Activated T-cell treated with anti-CD3 and anti-CD28 coated beads, Interleukin-2, amount 50 U/mL, for 1 hour (primary cell): Measurements from ENCODE around the gene PTCH2.
"Not testable (repeated sequence)": the region's sequence is repeated elsewhere in the genome, so short reads cannot be mapped to it uniquely, and the experiment has no call there.

Experiments used
- DNase-seq: peaks from one replicate; pipeline ENCODE4 v3.0.0-alpha.2; 2020

Gene PTCH2

DNA sequence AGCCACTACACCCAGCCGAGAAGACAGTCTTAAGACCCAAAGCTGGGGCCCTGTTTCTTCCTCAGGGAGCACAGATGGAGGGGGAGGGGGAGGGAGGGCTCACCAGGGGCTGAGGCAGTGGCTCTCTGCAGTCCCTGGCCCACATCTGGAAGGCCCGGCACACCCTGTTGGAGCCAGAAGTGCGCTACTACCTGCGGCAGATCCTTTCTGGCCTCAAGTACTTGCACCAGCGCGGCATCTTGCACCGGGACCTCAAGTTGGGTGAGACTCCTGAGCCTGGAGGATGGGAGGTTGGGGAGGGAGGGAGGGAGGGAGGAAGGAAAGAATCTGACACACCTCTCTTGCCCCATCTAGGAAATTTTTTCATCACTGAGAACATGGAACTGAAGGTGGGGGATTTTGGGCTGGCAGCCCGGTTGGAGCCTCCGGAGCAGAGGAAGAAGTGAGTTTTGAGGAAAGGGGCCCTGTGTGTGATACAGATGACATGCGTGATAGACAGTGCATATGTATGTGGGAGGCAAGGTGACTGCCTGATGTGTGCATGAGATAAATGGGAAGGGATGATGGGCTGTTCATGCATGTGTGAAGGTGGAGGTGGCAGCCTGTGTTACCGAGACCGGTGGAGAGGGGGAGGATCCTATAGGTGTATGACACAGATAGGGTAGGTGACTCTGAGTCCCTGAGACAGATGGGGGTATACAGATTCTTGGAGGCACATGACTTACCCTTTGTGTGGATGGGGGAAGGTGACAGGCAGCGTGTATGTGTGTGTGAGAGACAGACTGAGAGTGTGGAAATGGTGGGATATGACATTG, 41.4 kb downstream of the PTCH2 start:
- DNase-seq, result peak; percentile 49

DNA sequence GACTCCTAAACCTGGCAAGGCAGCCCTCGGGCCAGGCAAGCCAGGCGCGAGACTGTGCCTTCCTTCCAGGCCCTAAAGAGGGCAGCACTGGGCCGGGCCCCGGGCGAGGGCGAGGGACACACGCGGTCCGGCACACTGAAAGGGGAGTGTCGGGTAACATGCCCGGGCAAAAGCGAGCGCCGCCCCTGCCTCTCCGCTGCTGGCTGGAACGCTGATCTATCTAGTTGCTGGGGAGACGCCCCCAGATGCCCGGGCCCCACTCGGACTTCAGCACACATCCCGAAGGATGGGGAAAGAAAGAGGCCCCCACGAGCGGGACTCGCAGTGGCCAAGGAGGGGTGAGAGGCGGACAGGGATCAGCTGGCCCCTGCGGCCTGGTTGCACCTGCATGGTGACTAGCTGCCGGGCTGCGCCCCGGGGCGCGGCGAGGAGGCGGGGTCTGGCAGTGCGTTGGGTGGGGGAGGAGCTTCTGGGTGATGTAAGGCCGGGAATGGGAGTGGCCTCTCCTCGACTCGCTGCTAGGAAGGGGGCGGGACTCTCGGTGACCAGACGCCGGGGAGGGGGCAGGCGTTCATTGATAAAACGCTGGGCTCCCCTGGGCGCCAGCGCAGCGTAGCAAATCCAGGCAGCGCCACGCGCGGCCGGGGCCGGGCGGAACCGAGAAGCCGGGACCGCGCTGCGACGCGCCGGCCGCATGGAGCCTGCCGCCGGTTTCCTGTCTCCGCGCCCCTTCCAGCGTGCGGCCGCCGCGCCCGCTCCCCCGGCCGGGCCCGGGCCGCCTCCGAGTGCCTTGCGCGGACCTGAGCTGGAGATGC, 43.1 kb downstream of the PTCH2 start, which contains the start of gene PLK3:
Gene PLK3 (plus strand): TSS at position 608 of the 815 bp plus-strand sequence. CDS start 87 bp downstream, at position 695.
- peak; percentile 97 for DNase-seq

DNA sequence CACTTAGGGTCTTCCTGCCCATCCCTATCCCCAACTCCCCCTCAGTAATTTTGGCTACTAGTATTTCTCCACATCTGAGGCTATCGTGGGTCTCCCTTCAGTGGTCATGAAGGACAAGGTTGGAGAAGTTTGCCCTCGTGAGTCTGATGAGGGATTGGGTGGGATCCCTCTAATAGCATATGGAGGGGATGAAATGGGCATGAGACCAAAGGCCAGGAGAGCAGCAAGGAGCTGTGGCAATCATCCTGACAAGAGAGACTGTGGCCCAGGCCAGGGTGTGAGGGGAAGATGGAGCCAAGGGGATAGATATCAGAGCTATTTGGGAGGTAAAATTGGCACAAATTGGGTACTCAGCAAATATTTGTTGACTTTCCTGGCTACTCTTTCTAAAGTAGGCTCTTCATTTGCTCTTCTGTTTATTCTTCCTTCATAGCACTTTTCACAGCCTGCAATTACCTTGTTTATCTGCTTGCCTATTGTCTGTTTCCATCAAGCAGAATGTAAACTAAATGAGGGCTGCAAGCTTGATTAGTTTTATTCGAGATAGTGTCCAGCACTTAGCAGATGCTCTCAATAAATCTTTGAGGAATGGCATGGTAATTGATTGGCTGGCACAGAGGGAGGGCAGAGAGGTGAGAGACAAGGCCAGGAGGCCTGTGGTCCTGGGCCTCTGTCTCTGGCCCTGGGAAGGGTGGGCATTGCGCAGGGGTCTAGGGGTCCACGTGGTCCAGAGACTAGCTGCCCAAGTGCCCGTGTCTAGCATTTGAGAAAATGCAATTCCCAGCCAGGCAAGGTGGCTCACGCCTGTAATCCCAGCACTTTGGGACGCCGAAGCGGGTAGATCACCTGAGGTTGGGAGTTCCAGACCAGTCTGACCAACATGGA, 44.3 kb downstream of the PTCH2 start:
- DNase-seq, result peak; percentile 20

DNA sequence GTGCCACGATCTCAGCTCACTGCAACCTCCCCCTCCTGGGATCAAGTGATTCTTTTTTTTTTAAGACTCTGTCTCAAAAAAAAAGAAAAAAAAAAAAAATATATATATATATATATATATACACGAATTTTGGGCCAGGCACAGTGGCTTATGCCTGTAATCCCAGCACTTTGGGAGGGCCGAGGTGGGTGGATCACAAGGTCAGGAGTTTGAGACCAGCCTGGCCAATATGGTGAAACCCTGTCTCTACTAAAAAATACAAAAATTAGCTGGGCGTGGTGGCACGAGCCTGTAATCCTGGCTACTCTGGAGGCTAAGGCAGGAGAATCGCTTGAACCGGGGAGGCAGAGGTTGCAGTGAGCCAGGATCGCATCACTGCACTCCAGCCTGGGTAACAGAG, 45.2 kb downstream of the PTCH2 start:
- DNase-seq, result not testable (repeated sequence)

DNA sequence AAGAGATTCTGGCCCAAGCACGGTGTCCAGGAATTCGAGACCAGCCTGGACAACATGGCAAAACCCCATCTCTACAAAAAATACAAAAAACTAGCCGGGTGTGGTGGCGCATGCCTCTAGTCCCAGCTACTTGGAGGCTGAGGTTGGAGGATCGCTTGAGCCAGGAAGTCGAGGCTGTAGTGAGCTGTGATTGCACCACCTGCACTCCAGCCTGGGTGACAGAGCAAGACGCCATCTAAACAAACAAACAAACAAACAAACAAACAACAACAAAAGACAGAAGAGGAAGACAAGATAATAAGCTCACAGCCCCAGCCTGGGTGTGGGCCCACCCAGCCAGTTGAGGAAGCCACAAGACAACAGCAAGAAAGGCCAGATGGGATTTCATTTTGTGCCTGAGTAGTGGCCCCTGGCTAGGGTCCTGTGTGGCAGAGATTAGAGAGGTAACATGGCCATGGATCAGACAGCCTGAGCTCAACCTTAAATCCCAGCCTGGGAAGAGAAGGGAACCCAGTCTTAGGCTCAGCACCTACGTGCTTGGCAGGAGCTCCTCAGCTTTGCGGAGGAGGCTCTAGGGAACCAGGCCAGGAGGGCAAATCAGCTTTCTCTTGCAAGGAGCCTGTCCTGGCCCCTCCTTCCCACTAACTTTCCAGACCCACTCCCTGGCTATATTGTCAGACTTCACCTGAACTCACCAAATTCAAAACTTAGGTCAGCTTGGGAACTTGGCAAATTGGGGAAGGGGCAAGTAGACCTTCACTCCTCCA, 50.1 kb downstream of the PTCH2 start:
- DNase-seq, result no peak

DNA sequence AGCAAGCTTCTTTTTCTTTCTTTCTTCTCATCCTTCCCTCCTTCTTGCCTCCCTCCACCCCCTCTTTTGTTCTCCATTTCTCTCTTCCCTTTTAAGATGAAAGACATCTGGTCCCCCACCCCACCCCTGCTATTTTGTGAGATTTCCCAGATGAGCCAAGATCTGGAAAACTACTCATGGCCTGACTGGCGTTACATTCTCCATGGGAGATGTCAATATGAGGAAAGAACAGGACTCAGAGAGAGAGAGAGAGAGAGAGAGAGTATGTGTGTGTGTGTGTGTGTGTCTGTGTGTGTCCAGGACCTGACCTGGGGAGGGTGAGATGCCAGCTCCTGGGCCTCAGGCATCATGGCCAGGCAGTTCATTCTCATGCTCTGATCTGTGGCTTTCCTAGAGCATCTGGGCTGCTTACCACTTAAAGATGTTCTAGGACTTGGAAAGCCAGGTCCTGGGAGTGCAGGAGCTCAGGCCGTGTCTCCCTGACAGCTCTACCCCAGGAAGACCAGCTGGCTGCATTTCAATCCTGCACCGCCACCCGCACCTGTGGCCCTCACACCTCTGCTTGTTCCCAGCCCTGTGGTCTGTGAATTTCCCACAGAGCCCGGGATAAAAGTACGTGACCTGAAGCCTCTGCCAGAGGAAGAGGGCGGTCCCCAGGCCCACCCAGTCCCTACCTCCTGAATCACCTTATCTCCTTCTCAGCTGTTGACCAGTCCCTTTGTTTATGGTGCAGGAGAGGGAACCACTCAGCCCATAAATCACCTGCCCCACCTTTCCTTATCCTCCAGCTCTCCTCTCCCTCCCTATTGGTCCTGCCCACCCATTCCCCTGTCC, 51.9 kb downstream of the PTCH2 start:
- no peak for DNase-seq

DNA sequence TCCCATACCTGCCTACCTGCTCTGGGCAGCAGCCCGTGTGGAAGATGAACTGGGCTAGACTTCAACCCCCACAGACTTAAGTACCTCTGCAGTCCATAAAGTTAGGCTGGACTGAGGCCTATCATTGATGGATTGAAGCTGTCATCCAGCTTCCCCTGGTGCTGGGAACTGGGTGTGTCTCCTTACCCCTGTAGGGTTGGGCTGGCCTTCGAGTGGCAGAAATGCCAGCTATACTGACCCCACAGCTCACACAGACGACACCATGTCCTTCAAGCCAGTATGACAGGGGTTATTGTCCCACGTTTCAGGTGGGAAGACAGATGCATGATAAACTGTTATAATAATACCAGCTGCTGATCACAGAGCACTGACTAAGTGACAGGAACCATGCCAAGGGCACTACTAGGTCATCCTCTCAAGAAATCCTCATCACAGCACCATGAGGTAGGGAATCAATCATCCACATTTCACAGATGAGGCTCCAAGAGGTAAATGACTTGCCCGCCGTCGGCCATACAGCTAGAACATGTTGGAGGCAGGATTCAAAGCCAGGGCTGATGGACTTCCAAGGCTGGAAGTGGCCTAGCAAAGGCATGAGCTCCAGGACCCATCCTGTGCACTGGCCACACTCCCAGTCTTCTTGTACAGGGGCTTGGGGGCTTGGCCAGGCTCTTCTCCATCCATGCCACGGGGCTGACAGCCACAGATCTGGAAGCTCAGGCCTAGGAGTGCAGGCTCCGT, 54.8 kb downstream of the PTCH2 start, which contains the start of gene BEST4:
Gene BEST4 (minus strand): TSS at position 51 of the 741 bp plus-strand sequence. CDS start 465 bp downstream, outside the sequence.
- no peak for DNase-seq

DNA sequence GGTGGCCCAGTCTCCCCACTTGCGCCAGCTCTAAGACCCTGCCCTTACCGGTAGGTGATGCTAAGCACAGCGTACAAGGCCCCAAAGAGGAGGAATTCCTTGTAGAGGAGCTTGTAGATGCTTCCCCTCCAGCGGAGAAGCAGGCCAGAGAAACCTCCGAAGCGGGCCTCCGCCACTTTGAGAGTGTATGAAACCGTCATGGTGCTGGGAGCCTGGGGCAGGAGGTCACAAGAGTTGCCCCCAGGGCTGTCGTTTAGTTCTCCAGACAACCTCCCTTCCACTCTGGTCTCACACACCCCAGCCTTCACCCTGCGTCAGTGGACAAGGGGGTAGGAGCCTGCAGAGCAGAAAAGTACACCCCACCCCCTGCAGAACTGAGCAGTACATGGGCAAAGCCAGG, 55.5 kb downstream of the PTCH2 start:
- DNase-seq, result no peak

DNA sequence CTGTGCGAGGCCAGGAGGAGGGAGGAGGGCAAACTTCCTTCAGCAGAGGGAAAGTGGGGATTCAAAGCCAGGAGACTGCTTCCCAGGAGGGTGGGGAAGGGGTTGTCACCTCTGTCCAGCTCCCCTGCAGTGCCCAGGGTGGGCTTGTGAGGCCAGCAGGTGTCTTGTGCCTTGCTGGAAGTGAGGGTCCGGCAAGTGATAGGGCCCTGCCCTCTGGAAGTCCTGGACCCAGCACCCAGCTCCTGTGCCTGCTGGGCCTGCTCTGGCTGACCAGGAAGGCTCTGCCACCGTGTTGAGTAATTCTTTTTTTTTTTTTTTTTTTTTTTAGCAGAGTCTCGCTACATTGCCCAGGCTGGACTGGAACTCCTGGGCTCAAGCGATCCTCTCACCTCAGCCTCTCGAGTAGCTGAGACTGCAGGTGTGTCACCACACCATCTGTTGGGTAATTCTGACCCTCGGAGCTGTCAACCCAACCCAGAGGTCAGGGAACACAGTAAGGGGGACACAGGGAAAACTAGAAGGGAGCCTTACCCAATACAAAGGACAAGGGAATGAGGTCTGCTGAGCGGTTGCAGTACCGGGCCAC, 56.1 kb downstream of the PTCH2 start:
- no peak for DNase-seq

DNA sequence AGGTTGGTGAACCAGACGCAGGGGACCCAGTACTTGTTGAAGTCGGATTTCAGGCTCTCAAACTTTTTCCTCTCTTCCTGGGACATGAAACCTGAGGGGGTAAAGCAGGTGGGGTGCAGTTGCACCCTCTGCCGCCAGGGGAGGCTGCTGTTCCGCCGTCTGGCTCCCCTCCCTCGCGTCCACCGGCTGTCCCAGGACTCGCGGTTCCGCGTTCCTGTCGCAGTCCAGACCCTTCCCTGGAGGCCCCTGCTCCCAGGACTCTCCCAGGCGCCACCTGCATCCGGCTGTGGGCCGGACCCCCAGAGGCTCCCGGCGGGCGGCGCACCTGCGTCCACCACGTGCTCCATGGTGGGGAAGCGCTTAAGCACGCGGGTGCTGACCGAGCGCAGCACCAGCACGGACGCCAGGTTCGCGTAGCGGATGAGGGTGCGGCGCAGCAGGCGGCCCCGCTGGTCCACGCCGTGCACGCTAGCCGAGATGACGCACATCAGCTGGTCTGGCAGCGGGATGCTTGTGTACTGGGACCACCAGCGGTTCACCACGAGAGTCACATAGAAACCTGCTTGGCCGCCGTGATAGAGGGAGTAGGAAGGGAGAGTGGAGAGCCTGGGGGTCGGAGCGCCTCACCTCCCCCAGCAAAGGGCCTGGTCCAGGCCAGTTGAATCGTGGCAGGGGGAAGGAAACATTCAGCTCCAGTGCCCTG, 56.8 kb downstream of the PTCH2 start:
- peak; percentile 88 for DNase-seq

DNA sequence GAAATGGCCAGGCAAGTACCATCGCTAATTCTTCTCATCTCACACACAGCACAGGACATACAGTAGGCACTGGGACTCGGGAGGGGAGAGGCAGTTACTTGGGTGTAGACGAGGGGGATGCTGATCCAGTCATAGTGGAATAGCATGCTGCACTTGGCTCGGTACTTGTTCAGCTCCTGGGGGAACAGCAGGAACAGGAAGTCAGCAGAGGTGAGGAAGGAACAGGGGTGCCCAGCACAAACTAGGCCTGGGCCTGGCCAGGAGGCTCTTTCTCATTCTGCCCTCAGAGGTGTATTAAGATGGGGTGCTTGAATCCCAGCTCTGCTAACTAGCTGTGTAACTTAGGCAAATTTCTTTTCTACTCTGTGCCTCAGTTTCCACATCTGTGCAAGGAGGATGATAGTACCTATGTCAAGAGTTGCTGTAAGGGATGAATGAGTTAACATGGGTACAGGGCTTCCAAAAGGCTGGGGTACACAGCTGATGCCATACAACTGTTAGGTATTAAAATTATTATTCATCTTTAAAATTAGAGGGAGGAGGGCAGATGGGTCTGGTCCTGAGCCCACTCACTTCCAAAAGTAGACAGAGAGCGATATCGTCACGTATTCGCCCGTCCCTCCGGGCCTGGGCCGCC, 57.4 kb downstream of the PTCH2 start:
- no peak for DNase-seq

DNA sequence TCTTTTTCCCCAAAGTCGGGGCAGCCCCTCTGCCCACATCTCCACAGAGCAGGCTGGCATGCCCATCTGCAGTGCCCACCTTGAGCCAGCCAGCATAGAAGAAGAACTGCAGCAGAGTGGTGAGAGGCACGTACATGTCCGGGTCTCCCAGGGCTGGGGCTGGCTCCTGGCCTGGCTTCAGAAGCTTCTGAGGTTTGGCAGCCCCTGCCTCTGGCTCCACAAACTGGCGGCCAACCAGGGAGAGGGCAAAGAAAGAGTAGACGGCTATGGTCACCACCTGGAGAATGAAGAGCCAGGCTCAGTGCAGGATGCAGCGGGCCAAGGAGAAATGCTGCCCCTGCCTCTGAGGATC, 58.0 kb downstream of the PTCH2 start:
- DNase-seq, result no peak

DNA sequence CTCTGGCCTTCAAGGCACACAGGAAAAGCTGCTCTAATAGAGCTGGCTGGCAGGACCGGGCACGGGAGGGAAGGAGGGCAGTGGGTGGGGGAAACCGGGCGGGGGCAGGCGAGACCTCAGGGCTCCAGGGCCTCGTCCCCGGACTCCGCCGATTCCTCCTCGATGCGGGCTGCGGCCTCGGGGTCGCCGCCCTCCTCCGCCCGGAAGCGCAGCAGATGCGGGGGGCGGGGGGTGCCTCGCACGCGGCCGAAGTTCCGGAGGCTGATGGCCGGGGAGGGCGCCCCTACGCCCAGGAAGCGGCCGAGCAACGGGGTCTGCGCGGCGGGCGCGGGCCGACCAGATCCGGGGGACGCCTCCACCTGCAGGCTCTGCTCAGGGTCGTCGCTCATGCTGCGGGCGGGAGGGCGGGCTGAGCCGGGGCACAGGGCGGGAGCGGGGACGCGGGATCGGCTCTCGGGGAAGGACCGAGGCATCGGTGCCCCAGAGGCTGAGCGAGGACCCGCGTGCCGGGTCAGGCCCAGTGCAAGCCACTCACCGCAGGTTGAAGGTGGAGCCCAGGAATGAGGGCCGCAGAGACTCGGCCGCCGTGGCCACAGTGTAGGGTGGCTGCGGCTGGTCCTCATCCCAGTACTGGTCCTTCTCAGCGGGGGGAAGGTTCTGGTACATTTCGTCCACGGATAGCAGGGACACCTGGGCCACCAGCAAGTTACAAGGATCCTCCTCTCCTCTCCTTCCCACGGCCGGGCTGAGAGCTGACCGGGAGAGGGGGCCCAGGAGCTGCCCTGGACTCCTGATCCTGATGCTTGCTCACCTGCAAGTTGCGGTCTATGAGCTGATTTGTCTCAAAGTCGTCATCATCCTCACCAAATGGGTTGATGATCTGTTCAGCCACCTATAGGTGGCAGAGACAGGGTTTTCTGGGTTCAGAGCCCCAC, 58.7 kb downstream of the PTCH2 start:
- peak; percentile 43 for DNase-seq

DNA sequence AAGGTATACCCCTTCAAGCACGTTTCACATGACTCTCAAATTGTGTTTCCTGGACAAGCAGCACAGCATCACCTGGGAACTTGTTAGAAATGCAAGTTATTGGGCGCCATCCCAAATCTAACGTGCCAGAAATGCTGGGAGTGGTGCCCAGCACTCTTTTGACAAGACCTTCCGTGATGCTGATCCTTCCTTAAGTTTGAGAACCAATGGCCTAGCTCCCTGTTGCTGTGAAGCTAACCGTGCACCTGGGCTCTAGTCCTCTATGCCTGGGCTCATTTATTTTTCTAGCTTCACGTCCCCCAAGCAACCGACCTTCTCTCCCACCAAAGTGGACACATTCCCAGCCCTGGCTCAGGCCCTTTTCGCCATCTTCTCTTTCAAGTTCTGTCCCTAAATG, 59.4 kb downstream of the PTCH2 start:
- no peak for DNase-seq

DNA sequence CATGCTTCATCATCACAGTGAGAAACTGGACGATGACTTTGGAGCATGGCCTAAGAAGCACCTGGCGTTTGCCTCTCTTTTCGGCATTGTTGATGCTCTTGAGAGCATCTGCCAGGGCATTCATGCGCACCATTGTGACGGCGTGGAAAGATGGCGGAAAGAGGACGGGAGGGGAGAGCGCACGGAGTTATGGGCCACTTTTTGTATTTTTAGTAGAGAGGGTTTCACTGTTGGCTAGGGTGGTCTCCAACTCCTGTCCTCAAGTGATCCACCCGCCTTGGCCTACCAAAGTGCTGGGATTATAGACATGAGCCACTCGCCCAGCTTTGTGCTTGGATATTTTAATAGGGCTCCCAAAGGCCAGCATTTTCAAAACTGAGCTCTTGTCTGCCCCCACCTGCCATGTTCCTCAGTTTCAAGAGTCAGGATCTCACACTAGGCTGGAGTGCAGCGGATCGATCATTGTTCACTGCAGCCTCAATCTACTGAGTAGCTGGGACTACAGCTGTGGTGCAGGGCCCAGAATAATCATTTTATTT, 62.4 kb downstream of the PTCH2 start:
- no peak for DNase-seq

DNA sequence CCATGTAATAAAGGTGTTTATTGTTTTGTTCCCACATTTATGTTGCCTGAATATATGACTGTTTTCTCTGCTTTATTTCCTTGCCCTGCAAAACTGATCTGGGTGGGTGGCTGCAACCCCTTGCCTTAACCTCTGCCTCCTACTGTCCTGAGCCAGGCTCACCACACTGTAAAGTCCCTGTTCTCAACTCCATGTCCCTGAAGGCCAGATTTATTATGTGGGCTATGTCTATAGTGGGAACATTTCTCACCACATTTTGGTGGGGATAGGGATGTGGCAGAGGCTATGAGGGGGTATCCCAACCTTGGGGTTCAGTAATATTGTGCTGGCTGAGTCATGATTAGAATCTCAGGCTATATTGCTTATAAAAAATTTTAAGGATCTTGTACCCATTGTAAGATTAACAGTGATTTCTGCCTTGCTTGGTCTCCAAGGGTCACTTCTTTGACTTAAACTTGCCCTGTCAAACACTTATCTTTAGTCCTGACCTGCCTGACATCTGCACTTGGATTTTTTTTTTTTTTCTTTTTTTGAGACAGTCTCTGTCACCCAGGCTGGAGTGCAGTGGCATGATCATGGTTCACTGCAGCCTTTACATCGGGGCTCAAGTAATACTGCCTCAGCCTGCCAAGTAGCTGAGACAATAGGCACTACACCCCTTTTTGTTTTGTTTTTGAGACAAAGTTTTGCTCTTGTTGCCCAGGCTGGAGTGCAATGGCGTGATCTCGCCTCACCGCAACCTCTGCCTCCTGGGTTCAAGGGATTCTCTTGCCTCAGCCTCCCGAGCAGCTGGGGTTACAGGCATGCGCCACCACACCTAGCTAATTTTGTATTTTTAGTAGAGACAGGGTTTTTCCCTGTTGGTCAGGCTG, 64.1 kb downstream of the PTCH2 start:
- DNase-seq, result no peak
